ENCODE data around the gene DICER1.

GRCh38 chr14:95173518-95173917 is 16.2 kb upstream of the DICER1 start:
- TF ChIP-seq CTCF (IDR thresholded peaks at IDR 0.05) (no peak), POLR2A (IDR thresholded peaks at IDR 0.05) (no peak)
